Caco-2 (cell line): Measurements from ENCODE around the gene CD27. TPM values are rescaled to one million over a fixed set of nuclear protein-coding genes. Genes with fewer than 3 reads are reported as not detected.

Source experiments
- BruUV-seq: library from RNA; stranded (reverse); fragments of 400-500 nt; replicated peaks from 2 replicates; lab custom pipeline; 2021; lab: Mats Ljungman, UMichigan
- CTCF ChIA-PET: fragments of 300-600 bp; sonication (Branson Sonifier 250); formaldehyde crosslinking; loops from one replicate; lab custom pipeline; 2022; ENCODE audit warnings: antibody characterized with exemption; lab: Charles Lee
- POLR2A ChIA-PET: fragments of 300-600 bp; sonication (Branson Sonifier 250); formaldehyde crosslinking; loops from one replicate; lab custom pipeline; 2022; ENCODE audit warnings: antibody characterized with exemption; lab: Charles Lee
- DNase-seq, 2 experiments: peaks; one replicate each; pipeline versions ENCODE4 v3.0.0 to v3.0.0-alpha.2; 2020 to 2022
- H3K27me3 ChIP-seq: replicated peaks from 2 replicates; pipeline ENCODE4 v1.6.0; 2011; ENCODE audit warnings: low read length; ENCODE audit not compliant: control insufficient read depth, insufficient read depth
- H3K36me3 ChIP-seq: 2 replicates; pipeline ENCODE4 v1.5.1; 2011; ENCODE audit warnings: low read length; ENCODE audit not compliant: control insufficient read depth, insufficient read depth
- H3K4me1 ChIP-seq: fragments of 250-450 bp; sonication (Bioruptor Pico); 2 replicates; pipeline ENCODE4 v1.5.1; 2020; ENCODE audit warnings: mild to moderate bottlenecking
- H3K4me3 ChIP-seq: 2 replicates; pipeline ENCODE4 v1.5.1; 2011; ENCODE audit warnings: low read depth, mild to moderate bottlenecking, control low read depth, low read length
- H3K9me3 ChIP-seq: fragments of 250-450 bp; sonication (Bioruptor Pico); 2 replicates; pipeline ENCODE4 v1.5.1; 2020; ENCODE audit warnings: mild to moderate bottlenecking, moderate library complexity
- H3K27ac Mint-ChIP-seq: one replicate; pipeline ENCODE4 v1.8.0; 2022; ENCODE audit warnings: mixed read lengths; ENCODE audit not compliant: unreplicated experiment
- H3K27me3 Mint-ChIP-seq: one replicate; pipeline ENCODE4 v1.8.0; 2022; ENCODE audit warnings: mixed read lengths; ENCODE audit not compliant: insufficient read depth, unreplicated experiment
- H3K36me3 Mint-ChIP-seq: one replicate; pipeline ENCODE4 v1.8.0; 2022; ENCODE audit warnings: mild to moderate bottlenecking, mixed read lengths; ENCODE audit not compliant: insufficient read depth, unreplicated experiment
- H3K4me1 Mint-ChIP-seq: one replicate; pipeline ENCODE4 v1.8.0; 2022; ENCODE audit warnings: low read depth, mixed read lengths; ENCODE audit not compliant: unreplicated experiment
- H3K4me3 Mint-ChIP-seq: one replicate; pipeline ENCODE4 v1.8.0; 2022; ENCODE audit warnings: mild to moderate bottlenecking, moderate library complexity, mixed read lengths; ENCODE audit not compliant: unreplicated experiment
- H3K9me3 Mint-ChIP-seq: one replicate; pipeline ENCODE4 v1.8.0; 2022; ENCODE audit warnings: mixed read lengths; ENCODE audit not compliant: unreplicated experiment
- intact Hi-C: fragments of 100-400 bp; cut with micrococcal nuclease; formaldehyde crosslinking; loops from one replicate; pipeline ENCODE4 v1.10.0; 2022; ENCODE audit not compliant: unreplicated experiment
- total RNA-seq: library from RNA; stranded (reverse); gene quantifications from 2 replicates; pipeline ENCODE4 v1.2.3, GENCODE V29; 2022
- TF ChIP-seq, protein P1 (sequence below), 2 experiments: fragments of 200-600 bp in 1 of 2; IDR thresholded peaks; 1 replicate in 1 of 2; 2 replicates in 1 of 2; pipeline versions ENCODE4 v1.5.1 to v1.8.0; 2011 to 2022; ENCODE audit warnings: antibody characterized with exemption in 1 of 2, control low read depth in 1 of 2, inconsistent platforms in 1 of 2, low read depth in 1 of 2, low read length in 1 of 2, mild to moderate bottlenecking in 1 of 2, moderate library complexity in 1 of 2; ENCODE audit not compliant: insufficient read depth in 1 of 2, severe bottlenecking in 1 of 2, unreplicated experiment in 1 of 2

CD27 gene
- total RNA-seq, 1 experiment from 2014 or later = not detected

- Mint-ChIP-seq H3K36me3 (no peaks in the 10 kb centered on the region), H3K27ac (no peak overlapping the region), H3K4me3 (no peak overlapping the region), H3K27me3 (no peaks in the 10 kb centered on the region), H3K9me3 (no peaks in the 10 kb centered on the region), H3K4me1 (no peaks in the 10 kb centered on the region)
- Histone ChIP-seq H3K36me3 (no peaks in the 10 kb centered on the region), H3K4me1 (peaks cover 5% of the 10 kb centered on the region), H3K9me3 (no peaks in the 10 kb centered on the region), H3K4me3 (no peak overlapping the region), H3K27me3 (no peaks in the 10 kb centered on the region)
- TF ChIP-seq, protein P1, sequence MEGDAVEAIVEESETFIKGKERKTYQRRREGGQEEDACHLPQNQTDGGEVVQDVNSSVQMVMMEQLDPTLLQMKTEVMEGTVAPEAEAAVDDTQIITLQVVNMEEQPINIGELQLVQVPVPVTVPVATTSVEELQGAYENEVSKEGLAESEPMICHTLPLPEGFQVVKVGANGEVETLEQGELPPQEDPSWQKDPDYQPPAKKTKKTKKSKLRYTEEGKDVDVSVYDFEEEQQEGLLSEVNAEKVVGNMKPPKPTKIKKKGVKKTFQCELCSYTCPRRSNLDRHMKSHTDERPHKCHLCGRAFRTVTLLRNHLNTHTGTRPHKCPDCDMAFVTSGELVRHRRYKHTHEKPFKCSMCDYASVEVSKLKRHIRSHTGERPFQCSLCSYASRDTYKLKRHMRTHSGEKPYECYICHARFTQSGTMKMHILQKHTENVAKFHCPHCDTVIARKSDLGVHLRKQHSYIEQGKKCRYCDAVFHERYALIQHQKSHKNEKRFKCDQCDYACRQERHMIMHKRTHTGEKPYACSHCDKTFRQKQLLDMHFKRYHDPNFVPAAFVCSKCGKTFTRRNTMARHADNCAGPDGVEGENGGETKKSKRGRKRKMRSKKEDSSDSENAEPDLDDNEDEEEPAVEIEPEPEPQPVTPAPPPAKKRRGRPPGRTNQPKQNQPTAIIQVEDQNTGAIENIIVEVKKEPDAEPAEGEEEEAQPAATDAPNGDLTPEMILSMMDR (IDR thresholded peaks at IDR 0.05; ENCODE audit: insufficient read depth in 1 of 2, low read depth in 1 of 2, low read length in 1 of 2, severe bottlenecking in 1 of 2, unreplicated experiment in 1 of 2) = no peak
- ChIA-PET POLR2A (no interaction called here), CTCF (no interaction called here)
- no TSS peak for BruUV-seq
- intact Hi-C loops = no loop called here
- no peak for DNase-seq
Observed at GRCh38 chr12:6416596-6416995, 28.2 kb upstream of the CD27 start.

DNA sequence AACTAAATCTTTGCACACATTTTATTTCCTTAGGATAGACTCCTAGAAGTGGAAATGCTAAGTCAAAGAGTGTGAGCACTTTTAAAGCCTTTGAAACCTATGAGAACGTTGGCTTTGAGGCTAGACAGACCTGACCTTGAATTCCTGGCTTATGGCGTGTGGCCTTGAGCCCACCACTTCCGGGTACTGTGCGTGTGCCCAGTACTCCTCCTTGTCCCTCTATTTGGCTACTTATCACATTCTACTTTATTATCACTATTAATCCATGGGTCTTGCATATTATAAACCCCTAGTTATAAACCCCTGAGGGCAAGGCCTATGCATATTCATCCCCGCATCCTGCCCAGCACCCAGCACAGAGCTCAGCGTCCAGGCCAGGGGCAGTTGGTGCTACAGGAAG lies 26.0 kb upstream of the CD27 start:
- Mint-ChIP-seq H3K27me3 (no peaks in the 10 kb centered on the region), H3K4me1 (peaks cover 7% of the 10 kb centered on the region), H3K36me3 (no peaks in the 10 kb centered on the region), H3K9me3 (no peaks in the 10 kb centered on the region), H3K27ac (no peak overlapping the region), H3K4me3 (no peak overlapping the region)
- ChIA-PET POLR2A (interaction anchor here (0.5 kb wide), 1 partner anchor 1267 kb away, joined by 3 read pairs; no protein-coding TSS in a partner anchor), CTCF (no interaction called here)
- no peak for DNase-seq
- Histone ChIP-seq H3K4me1 (peaks cover 8% of the 10 kb centered on the region), H3K27me3 (no peaks in the 10 kb centered on the region), H3K9me3 (no peaks in the 10 kb centered on the region), H3K36me3 (no peaks in the 10 kb centered on the region), H3K4me3 (no peak overlapping the region)
- intact Hi-C loops = no loop called here
- BruUV-seq = no TSS peak
- TF ChIP-seq, protein P1 (IDR thresholded peaks at IDR 0.05; ENCODE audit: insufficient read depth in 1 of 2, low read depth in 1 of 2, low read length in 1 of 2, severe bottlenecking in 1 of 2, unreplicated experiment in 1 of 2) = no peak

GRCh38 chr12:6420364-6420763 lies 24.4 kb upstream of the CD27 start:
- CTCF ChIA-PET = interaction anchor here (1.0 to 1.6 kb wide), 2 partner anchors 45 to 117 kb away, joined by 4 read pairs; no protein-coding TSS in a partner anchor
- no peaks in the 10 kb centered on the region for H3K27me3 ChIP-seq
- H3K36me3 ChIP-seq = no peaks in the 10 kb centered on the region
- H3K4me1 ChIP-seq = peaks cover 8% of the 10 kb centered on the region
- intact Hi-C loops = no loop called here
- no peak overlapping the region for H3K4me3 Mint-ChIP-seq
- no peak for DNase-seq
- no peaks in the 10 kb centered on the region for H3K27me3 Mint-ChIP-seq
- no peak overlapping the region for H3K4me3 ChIP-seq
- H3K4me1 Mint-ChIP-seq = peaks cover 8% of the 10 kb centered on the region
- H3K9me3 Mint-ChIP-seq = no peaks in the 10 kb centered on the region
- TF ChIP-seq, protein P1 (IDR thresholded peaks at IDR 0.05; ENCODE audit: insufficient read depth in 1 of 2, low read depth in 1 of 2, low read length in 1 of 2, severe bottlenecking in 1 of 2, unreplicated experiment in 1 of 2) = no peak
- no TSS peak for BruUV-seq
- no peak overlapping the region for H3K27ac Mint-ChIP-seq
- no peaks in the 10 kb centered on the region for H3K36me3 Mint-ChIP-seq
- H3K9me3 ChIP-seq = no peaks in the 10 kb centered on the region
- POLR2A ChIA-PET = no interaction called here
